ENCODE results near the gene CLCF1. TPM values are rescaled to one million over a fixed set of nuclear protein-coding genes. Genes with fewer than 3 reads are reported as not detected.

The CLCF1 gene
- 1.8 and 3.9 TPM in 2 replicates for total RNA-seq (ENCODE audit: low replicate concordance)

GRCh38 chr11:67372993-67373647, at the start of gene CLCF1:
TSS of gene CLCF1 (minus strand) at chr11:67373598. CDS start at chr11:67373539, 59 bp downstream.

DNA sequence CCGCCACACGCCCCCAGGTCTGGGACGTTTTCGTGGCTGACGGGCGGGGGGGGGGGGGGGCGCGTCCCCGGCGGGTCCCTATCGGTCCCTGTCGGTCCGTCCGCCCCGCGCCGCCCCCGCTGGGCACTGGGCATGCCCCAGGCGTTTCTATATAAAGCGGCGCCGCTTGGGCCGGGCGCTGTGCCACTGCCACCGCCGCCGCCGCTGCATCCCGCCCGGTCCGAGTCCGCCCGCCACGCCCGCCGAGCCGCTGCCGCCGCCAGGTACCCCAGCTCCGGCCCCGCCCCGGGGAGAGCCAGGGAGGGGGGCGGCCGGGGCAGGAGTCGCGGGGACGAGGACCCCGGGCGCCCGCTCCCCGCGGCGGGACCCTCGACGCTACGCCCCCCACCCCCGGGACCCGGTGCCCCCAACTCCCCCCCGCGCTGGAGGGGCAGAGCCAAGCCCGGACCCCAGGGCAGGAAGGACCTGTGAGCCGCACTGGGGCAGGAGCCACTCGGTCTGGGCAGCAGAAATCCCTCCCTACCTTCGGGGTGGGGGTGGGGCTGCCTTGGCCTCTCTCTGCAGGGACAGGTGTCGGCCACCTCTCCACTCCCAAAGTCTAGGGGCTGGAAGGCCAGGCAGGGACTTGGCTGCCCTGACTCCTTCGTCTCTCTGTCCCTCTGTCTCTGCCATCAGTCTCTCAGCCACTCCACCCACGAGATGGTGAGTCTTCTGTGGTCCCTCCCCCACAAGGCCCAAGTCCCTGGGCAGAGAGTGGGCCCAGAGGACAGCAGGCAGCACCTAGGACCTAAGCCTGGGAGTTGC, 42.3 kb upstream of the CLCF1 start, which contains the start of gene CARNS1:
CARNS1 (plus strand) TSS at position 178 of the 804 bp plus-strand sequence; CDS start at position 700, 522 bp downstream.

GRCh38 chr11:67401495-67402191, 28.2 kb upstream of the CLCF1 start, which contains the start of gene PPP1CA:
TSS of gene PPP1CA (minus strand) at chr11:67401858. CDS start at chr11:67401782, 76 bp downstream.

GRCh38 chr11:67391304-67392182, 18.1 kb upstream of the CLCF1 start, which contains the start of gene RAD9A:
TSS of gene RAD9A (plus strand) at chr11:67391986. CDS start at chr11:67392045, 59 bp downstream.

DNA sequence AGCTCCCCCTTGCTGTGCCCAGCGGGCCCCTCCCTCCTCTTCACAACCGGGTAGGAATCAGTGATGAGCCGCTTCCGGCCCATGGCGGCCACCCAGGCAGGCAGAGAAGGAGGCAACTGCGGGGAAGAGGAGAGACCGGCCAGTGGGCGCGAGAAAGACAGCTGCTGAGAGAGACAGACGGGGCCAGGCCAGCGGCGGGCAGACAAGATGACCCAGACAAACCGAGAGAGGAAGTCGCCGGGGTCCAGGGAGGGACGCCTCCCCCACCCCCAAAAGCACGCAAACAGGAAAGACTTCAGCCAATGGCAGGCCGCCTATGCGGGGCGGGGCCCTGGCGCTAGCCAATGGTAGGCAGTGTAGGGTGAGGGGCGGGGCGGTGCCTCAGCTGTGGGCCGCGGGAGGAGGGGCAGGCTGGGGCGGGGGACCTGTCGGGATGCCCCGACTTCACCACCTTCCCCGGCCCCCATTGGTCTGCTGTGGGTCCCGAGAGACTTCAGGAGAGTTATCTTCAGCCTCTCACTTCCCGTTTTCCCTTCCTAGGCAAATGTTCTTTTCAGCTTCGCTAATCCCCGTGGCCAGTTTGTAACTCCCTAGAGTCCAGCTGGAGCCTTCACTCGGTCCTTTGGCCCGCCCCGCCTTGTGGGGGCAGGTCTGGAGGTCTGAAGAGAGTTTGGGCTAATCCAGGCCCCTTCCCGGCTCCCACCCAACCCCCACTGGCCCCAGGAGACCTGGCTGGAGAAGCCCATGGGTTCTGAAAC, 19.9 kb downstream of the CLCF1 start, which contains the start of gene POLD4:
POLD4 (minus strand) TSS at position 230 of the 758 bp plus-strand sequence; CDS start at position 83, 147 bp downstream.

Other genes starting within 250 kb of the CLCF1 start
- 20.2 and 31.6 TPM in 2 replicates for gene GRK2, start 107.1 kb downstream of the CLCF1 start, total RNA-seq (ENCODE audit: low replicate concordance)
- 32.9 and 34.9 TPM in 2 replicates for gene ANKRD13D, start 84.3 kb downstream of the CLCF1 start, total RNA-seq (ENCODE audit: low replicate concordance)
- 8.1 and 10.2 TPM in 2 replicates for gene SSH3, start 70.1 kb downstream of the CLCF1 start, total RNA-seq (ENCODE audit: low replicate concordance)
- 24.2 and 71.2 TPM in 2 replicates for gene POLD4, start 20.1 kb downstream of the CLCF1 start, total RNA-seq (ENCODE audit: low replicate concordance)
- gene RAD9A, start 18.4 kb upstream of the CLCF1 start, total RNA-seq (ENCODE audit: low replicate concordance) = 4.1 and 4.8 TPM in 2 replicates
- gene PPP1CA, start 28.3 kb upstream of the CLCF1 start, total RNA-seq (ENCODE audit: low replicate concordance) = 81.6 and 202 TPM in 2 replicates
- not detected in 2 replicates for gene TBC1D10C, start 30.5 kb upstream of the CLCF1 start, total RNA-seq (ENCODE audit: low replicate concordance)
- gene CARNS1, start 42.1 kb upstream of the CLCF1 start, total RNA-seq (ENCODE audit: low replicate concordance) = under 0.01 and 0.30 TPM in 2 replicates
- 24.3 and 55.9 TPM in 2 replicates for gene RPS6KB2, start 54.9 kb upstream of the CLCF1 start, total RNA-seq (ENCODE audit: low replicate concordance)
- gene PTPRCAP, start 64.1 kb upstream of the CLCF1 start, total RNA-seq (ENCODE audit: low replicate concordance) = 0.23 and 0.30 TPM in 2 replicates
- gene CORO1B, start 69.9 kb upstream of the CLCF1 start, total RNA-seq (ENCODE audit: low replicate concordance) = 147 and 225 TPM in 2 replicates
- not detected in 2 replicates for gene GPR152, start 79.1 kb upstream of the CLCF1 start, total RNA-seq (ENCODE audit: low replicate concordance)
- gene CABP4, start 81.8 kb upstream of the CLCF1 start, total RNA-seq (ENCODE audit: low replicate concordance) = not detected in 2 replicates
- 4.1 and 24.4 TPM in 2 replicates for gene TMEM134, start 95.7 kb upstream of the CLCF1 start, total RNA-seq (ENCODE audit: low replicate concordance)
- gene AIP, start 109.4 kb upstream of the CLCF1 start, total RNA-seq (ENCODE audit: low replicate concordance) = 128 and 227 TPM in 2 replicates
- gene PITPNM1, start 131.8 kb upstream of the CLCF1 start, total RNA-seq (ENCODE audit: low replicate concordance) = 26.0 and 28.7 TPM in 2 replicates
- 2.8 and 16.2 TPM in 2 replicates for gene CDK2AP2, start 134.6 kb upstream of the CLCF1 start, total RNA-seq (ENCODE audit: low replicate concordance)
- not detected in 2 replicates for gene CABP2, start 149.8 kb upstream of the CLCF1 start, total RNA-seq (ENCODE audit: low replicate concordance)
- 443 and 1,598 TPM in 2 replicates for gene GSTP1, start 210.2 kb upstream of the CLCF1 start, total RNA-seq (ENCODE audit: low replicate concordance)
- gene NDUFV1, start 233.3 kb upstream of the CLCF1 start, total RNA-seq (ENCODE audit: low replicate concordance) = 201 and 458 TPM in 2 replicates